CD4-positive, alpha-beta T cell (primary cell): ENCODE results near the gene INPP4B. TPM values are rescaled to one million over a fixed set of nuclear protein-coding genes. Genes with fewer than 3 reads are reported as not detected.

Experiments used
- ATAC-seq: fragments of 200-7000 bp; cut with Tn5 transposase; one replicate; pipeline ENCODE4 v1.10.0; 2022; ENCODE audit warnings: mild to moderate bottlenecking; ENCODE audit not compliant: poor library complexity
- CTCF ChIA-PET: fragments of 350-600 bp; sonication (Branson Sonifier 250); formaldehyde crosslinking; loops from one replicate; lab custom pipeline; 2021; ENCODE audit warnings: antibody characterized with exemption, inconsistent platforms; lab: Charles Lee
- POLR2A ChIA-PET: fragments of 350-600 bp; sonication (Branson Sonifier 250); formaldehyde crosslinking; loops from one replicate; lab custom pipeline; 2021; ENCODE audit warnings: antibody characterized with exemption, inconsistent platforms; lab: Charles Lee
- DNase-seq, 14 experiments: peaks; one replicate each; pipeline ENCODE4 v3.0.0-alpha.2; 2013 to 2020; ENCODE audit warnings: mixed read lengths in 2 of 14
- H3K27ac ChIP-seq, 2 donors: one replicate each; pipeline versions ENCODE4 v1.5.1 to v1.7.0; 2013; ENCODE audit warnings: low read length in 2 of 2, low read depth in 1 of 2, mild to moderate bottlenecking in 1 of 2
- H3K27me3 ChIP-seq, 2 experiments: 1 replicate in 1 of 2; 2 replicates in 1 of 2; pipeline versions ENCODE4 v1.6.1 to v1.7.0; 2013; ENCODE audit warnings: low read length in 2 of 2, control low read depth in 1 of 2, mild to moderate bottlenecking in 1 of 2, moderate library complexity in 1 of 2; ENCODE audit not compliant: insufficient read depth in 2 of 2, control insufficient read depth in 1 of 2
- H3K36me3 ChIP-seq: one replicate; pipeline ENCODE4 v1.6.1; 2013; ENCODE audit warnings: low read length, control low read depth; ENCODE audit not compliant: insufficient read depth
- H3K4me1 ChIP-seq: one replicate; pipeline ENCODE4 v1.6.1; 2013; ENCODE audit warnings: low read length, control low read depth; ENCODE audit not compliant: insufficient read depth
- H3K4me3 ChIP-seq: one replicate; pipeline ENCODE4 v1.5.1; 2013; ENCODE audit warnings: mild to moderate bottlenecking, low read length, moderate library complexity
- H3K9me3 ChIP-seq, 2 experiments: 1 replicate in 1 of 2; 2 replicates in 1 of 2; pipeline versions ENCODE4 v1.6.1 to v1.7.0; 2013; ENCODE audit warnings: low read length in 2 of 2, mild to moderate bottlenecking in 2 of 2, control low read depth in 1 of 2, moderate library complexity in 1 of 2; ENCODE audit not compliant: control insufficient read depth in 1 of 2, insufficient read depth in 1 of 2
- H3K27ac Mint-ChIP-seq: one replicate; pipeline ENCODE4 v1.8.0; 2020; ENCODE audit warnings: mixed read lengths
- H3K27me3 Mint-ChIP-seq: one replicate; pipeline ENCODE4 v1.8.0; 2021; ENCODE audit warnings: mixed read lengths
- H3K36me3 Mint-ChIP-seq: one replicate; pipeline ENCODE4 v1.8.0; 2021; ENCODE audit warnings: low read depth, mixed read lengths
- H3K4me1 Mint-ChIP-seq: one replicate; pipeline ENCODE4 v1.8.0; 2021; ENCODE audit warnings: low read depth, mixed read lengths
- H3K4me3 Mint-ChIP-seq: one replicate; pipeline ENCODE4 v1.8.0; 2020; ENCODE audit warnings: mild to moderate bottlenecking, mixed read lengths
- H3K9me3 Mint-ChIP-seq: one replicate; pipeline ENCODE4 v1.8.0; 2020; ENCODE audit warnings: mixed read lengths
- CTCF ChIP-seq: fragments of 200-600 bp; IDR thresholded peaks from one replicate; pipeline ENCODE4 v1.8.0; 2022; ENCODE audit warnings: antibody characterized with exemption, mild to moderate bottlenecking
- intact Hi-C, 2 experiments: fragments of 100-400 bp; cut with DNase I in 1 of 2; cut with micrococcal nuclease in 1 of 2; formaldehyde crosslinking; loops; one replicate each; pipeline versions ENCODE4 v1.15.1 to v1.9.0; 2023 to 2025; cut with DNase I, micrococcal nuclease
- total RNA-seq, 174 experiments: library from RNA in 2 of 174; stranded (reverse) in 2 of 174; gene quantifications; one replicate each; pipeline ENCODE4 v1.2.3 and lab custom pipeline; 2021 to 2026

The INPP4B gene
- total RNA-seq, 2 experiments from 2014 or later, result 50.7 to 53.8 TPM

GRCh38 chr4:142095886-142096605 lies 750.1 kb downstream of the INPP4B start:
- H3K27me3 ChIP-seq, result no peaks in the 10 kb centered on the region
- intact Hi-C loops, result no loop called here
- no peak overlapping the region for H3K4me3 Mint-ChIP-seq
- peaks cover 79% of the 10 kb centered on the region for H3K36me3 Mint-ChIP-seq
- H3K27ac ChIP-seq, result no peak overlapping the region
- H3K27ac Mint-ChIP-seq, result no peak overlapping the region
- ChIA-PET POLR2A (no interaction called here), CTCF (no interaction called here)
- ATAC-seq, result no peak
- H3K36me3 ChIP-seq, result peaks cover 68% of the 10 kb centered on the region
- no peaks in the 10 kb centered on the region for H3K4me1 ChIP-seq
- H3K27me3 Mint-ChIP-seq, result no peaks in the 10 kb centered on the region
- no peaks in the 10 kb centered on the region for H3K9me3 Mint-ChIP-seq
- peaks cover 8% of the 10 kb centered on the region for H3K4me1 Mint-ChIP-seq
- TF ChIP-seq CTCF, result no peak
- no peaks in the 10 kb centered on the region for H3K9me3 ChIP-seq
- no peak for DNase-seq
- no peak overlapping the region for H3K4me3 ChIP-seq

GRCh38 chr4:142092941-142093340 lies 753.2 kb downstream of the INPP4B start:
- Mint-ChIP-seq H3K36me3 (peaks cover 69% of the 10 kb centered on the region), H3K27me3 (no peaks in the 10 kb centered on the region), H3K9me3 (no peaks in the 10 kb centered on the region), H3K4me1 (peaks cover 10% of the 10 kb centered on the region), H3K27ac (no peak overlapping the region), H3K4me3 (no peak overlapping the region)
- intact Hi-C loops, result no loop called here
- no peaks in the 10 kb centered on the region for H3K27me3 ChIP-seq
- ChIA-PET CTCF (no interaction called here), POLR2A (no interaction called here)
- DNase-seq, result no peak
- H3K4me3 ChIP-seq, result no peak overlapping the region
- H3K9me3 ChIP-seq, result no peaks in the 10 kb centered on the region
- H3K27ac ChIP-seq, result no peak overlapping the region
- no peaks in the 10 kb centered on the region for H3K4me1 ChIP-seq
- peaks cover 51% of the 10 kb centered on the region for H3K36me3 ChIP-seq
- no peak for ATAC-seq
- no peak for TF ChIP-seq CTCF

GRCh38 chr4:142091691-142092182 lies 754.4 kb downstream of the INPP4B start:
- no peak for ATAC-seq

More at GRCh38 chr4:142091691-142092182, 754.4 kb downstream of the INPP4B start:
- DNase-seq, result no peak
- ChIA-PET POLR2A (no interaction called here), CTCF (no interaction called here)
- Histone ChIP-seq H3K36me3 (peaks cover 50% of the 10 kb centered on the region), H3K4me1 (no peaks in the 10 kb centered on the region), H3K27me3 (no peaks in the 10 kb centered on the region), H3K4me3 (no peak overlapping the region), H3K9me3 (no peaks in the 10 kb centered on the region), H3K27ac (no peak overlapping the region)
- H3K27ac Mint-ChIP-seq, result no peak overlapping the region
- H3K9me3 Mint-ChIP-seq, result no peaks in the 10 kb centered on the region
- peaks cover 75% of the 10 kb centered on the region for H3K36me3 Mint-ChIP-seq
- no peak for TF ChIP-seq CTCF
- H3K4me1 Mint-ChIP-seq, result peaks cover 10% of the 10 kb centered on the region
- H3K27me3 Mint-ChIP-seq, result no peaks in the 10 kb centered on the region
- intact Hi-C loops, result no loop called here
- H3K4me3 Mint-ChIP-seq, result no peak overlapping the region
